Measurements from ENCODE around the gene DPH1.

DPH1 gene

DNA sequence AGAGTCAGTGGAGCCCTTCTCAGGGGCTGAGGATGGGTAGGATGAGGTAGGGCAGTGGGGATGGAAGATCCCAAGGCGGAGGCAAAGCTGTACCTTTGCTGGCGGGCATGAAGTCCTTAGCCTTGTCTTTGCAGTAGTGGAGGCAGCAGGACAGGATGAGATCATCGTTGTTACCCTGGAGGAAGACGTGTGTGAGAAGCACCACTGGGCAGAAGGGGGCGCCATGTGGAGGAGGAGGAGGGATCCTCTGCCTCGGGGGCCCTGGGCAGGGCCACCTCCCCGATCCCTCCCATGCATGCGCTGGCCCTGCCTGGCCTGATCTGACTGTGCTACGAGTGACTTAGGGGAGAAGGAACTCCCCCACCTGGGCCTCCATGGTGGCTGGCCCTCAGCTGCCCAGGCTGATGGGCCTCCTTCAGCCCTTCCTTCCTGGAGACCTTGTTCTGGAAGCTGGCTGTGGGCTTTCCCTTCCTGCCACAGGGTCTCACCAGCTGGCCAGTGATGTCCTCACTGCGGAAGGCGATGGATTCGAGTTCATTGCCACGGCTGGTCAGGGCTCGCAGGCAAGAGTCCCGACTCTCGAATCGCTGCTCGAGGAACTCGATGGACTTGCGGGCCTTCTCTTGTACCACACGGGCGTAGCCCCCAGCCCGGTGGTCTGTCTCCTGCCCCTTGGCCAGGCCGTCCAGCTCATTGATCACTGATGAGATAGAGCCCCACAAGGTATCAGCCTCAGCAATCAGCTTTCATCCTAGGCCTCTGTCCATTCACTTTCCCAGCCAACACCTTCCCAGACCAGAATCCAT lies 35.2 kb downstream of the DPH1 start:
- no peak for DNase-seq (ENCODE audit: low spot score in 2 of 2)
- Mint-ChIP-seq H3K9me3 (no peaks in the 10 kb centered on the region), H3K36me3 (ENCODE audit: insufficient read depth) (peaks cover 14% of the 10 kb centered on the region), H3K4me3 (no peak overlapping the region), H3K27ac (ENCODE audit: low read depth) (peak overlapping the region; percentile 19), H3K27me3 (no peaks in the 10 kb centered on the region), H3K4me1 (peaks cover 50% of the 10 kb centered on the region)
- no peak for ATAC-seq (replicated peaks; ENCODE audit: extremely low read depth, poor library complexity, severe bottlenecking)

DNA sequence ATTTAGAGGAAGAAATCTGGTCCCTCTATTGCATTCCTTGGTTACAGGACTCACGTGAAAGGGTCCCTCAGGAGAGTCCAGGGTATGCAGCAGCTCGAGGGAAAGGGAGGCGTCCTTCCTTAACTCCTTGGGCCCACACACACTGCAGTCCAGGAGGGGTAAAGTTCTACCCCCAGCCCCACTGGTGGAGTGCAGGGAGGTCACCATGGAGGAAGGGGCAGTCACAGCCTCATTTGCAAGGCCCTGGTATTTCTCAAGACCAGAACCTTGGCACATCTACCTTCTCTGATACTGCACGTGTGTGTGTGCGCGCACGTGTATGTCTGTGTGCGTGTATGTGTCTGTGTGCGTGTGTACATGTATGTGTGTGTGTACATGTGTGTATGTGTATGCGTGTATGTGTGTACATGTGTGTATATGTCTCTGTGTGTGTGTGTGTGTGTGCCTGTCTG lies 36.0 kb downstream of the DPH1 start:
- ATAC-seq (replicated peaks; ENCODE audit: extremely low read depth, poor library complexity, severe bottlenecking) (no peak), DNase-seq (ENCODE audit: low spot score in 2 of 2) (no peak)
- Mint-ChIP-seq H3K27ac (ENCODE audit: low read depth) (no peak overlapping the region), H3K9me3 (no peaks in the 10 kb centered on the region), H3K27me3 (no peaks in the 10 kb centered on the region), H3K4me1 (peaks cover 51% of the 10 kb centered on the region), H3K36me3 (ENCODE audit: insufficient read depth) (peaks cover 14% of the 10 kb centered on the region), H3K4me3 (no peak overlapping the region)

DNA sequence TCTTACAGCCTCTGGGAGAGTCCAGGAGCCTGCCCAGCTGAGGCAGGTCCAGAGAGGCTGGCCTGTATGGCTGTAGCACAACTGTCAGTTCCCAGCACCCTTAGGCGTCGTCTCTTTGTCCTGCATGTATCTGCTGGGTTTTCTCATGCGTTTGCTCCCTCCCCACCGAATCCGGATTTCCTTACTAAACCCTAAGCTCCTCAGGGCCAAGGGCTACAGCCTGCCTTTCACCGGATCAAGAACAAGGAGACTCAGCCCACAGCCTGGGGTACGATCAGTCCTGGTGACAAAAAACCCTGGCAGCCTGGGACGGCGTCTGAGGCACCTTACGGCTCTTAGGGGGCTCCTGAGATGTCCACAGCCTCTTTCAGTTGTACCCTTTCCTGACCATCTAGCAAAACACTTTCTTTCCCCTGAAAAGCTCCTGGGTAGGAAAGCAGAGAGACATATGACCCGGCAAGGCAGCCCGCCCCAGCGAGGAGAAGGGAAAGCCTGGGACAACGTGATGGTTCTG lies 37.2 kb downstream of the DPH1 start:
- Mint-ChIP-seq H3K36me3 (ENCODE audit: insufficient read depth) (peaks cover 15% of the 10 kb centered on the region), H3K9me3 (no peaks in the 10 kb centered on the region), H3K4me1 (peaks cover 56% of the 10 kb centered on the region), H3K27ac (ENCODE audit: low read depth) (no peak overlapping the region), H3K27me3 (no peaks in the 10 kb centered on the region), H3K4me3 (no peak overlapping the region)
- ATAC-seq (replicated peaks; ENCODE audit: extremely low read depth, poor library complexity, severe bottlenecking) (no peak), DNase-seq (ENCODE audit: low spot score in 2 of 2) (no peak)

DNA sequence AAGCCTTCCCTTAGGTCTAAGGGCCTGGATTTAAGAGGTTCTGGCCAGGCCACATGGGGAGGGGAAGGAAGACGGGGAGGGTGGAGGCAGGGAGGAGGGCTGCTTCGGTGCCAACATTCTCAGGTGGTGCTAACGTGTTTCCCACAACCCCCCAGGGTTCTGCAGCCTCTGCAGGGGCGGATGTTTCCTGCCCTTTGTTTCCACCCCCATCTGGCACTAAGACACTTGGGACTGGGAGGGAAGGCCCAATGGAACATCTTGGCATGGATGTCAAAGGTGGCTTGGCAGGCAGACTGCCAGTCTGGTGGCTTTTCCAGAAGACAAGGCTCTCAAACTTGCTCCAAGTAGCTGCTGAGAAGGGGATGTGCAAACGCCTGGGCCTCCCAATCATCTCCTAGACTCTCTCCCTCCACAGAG lies 37.7 kb downstream of the DPH1 start:
- no peak for ATAC-seq (replicated peaks; ENCODE audit: extremely low read depth, poor library complexity, severe bottlenecking)
- DNase-seq (ENCODE audit: low spot score in 2 of 2), result no peak
- H3K27ac Mint-ChIP-seq (ENCODE audit: low read depth), result no peak overlapping the region
- peaks cover 15% of the 10 kb centered on the region for H3K36me3 Mint-ChIP-seq (ENCODE audit: insufficient read depth)
- H3K9me3 Mint-ChIP-seq, result no peaks in the 10 kb centered on the region
- no peak overlapping the region for H3K4me3 Mint-ChIP-seq
- H3K4me1 Mint-ChIP-seq, result peaks cover 56% of the 10 kb centered on the region
- H3K27me3 Mint-ChIP-seq, result no peaks in the 10 kb centered on the region

DNA sequence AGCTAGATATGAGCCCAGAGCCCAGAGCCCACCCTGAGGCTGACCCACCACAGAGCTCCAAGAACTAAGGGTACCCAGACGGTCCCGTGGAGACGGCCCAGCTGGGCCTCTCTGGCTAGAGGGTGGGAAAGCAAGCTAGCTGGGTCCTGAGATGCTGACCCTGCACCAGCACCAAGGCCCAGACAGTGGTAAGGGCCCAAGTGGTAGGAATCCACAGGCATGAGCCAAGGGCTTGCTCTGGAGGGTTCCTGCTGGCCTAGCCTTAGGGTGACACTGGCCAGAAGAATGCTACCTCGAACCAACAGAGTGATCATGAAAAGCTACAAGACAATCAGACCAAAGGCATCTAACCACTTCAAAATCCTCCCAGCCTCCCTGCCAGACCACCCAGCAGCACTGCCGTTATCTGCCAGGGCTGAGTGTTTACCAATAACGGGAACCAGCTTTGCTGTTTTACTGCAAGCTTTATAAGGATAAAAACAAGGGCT lies 38.1 kb downstream of the DPH1 start:
- H3K27me3 Mint-ChIP-seq, result no peaks in the 10 kb centered on the region
- no peak overlapping the region for H3K4me3 Mint-ChIP-seq
- peaks cover 12% of the 10 kb centered on the region for H3K36me3 Mint-ChIP-seq (ENCODE audit: insufficient read depth)
- no peak overlapping the region for H3K27ac Mint-ChIP-seq (ENCODE audit: low read depth)
- peaks cover 56% of the 10 kb centered on the region for H3K4me1 Mint-ChIP-seq
- ATAC-seq (replicated peaks; ENCODE audit: extremely low read depth, poor library complexity, severe bottlenecking) (no peak), DNase-seq (ENCODE audit: low spot score in 2 of 2) (no peak)
- no peaks in the 10 kb centered on the region for H3K9me3 Mint-ChIP-seq

DNA sequence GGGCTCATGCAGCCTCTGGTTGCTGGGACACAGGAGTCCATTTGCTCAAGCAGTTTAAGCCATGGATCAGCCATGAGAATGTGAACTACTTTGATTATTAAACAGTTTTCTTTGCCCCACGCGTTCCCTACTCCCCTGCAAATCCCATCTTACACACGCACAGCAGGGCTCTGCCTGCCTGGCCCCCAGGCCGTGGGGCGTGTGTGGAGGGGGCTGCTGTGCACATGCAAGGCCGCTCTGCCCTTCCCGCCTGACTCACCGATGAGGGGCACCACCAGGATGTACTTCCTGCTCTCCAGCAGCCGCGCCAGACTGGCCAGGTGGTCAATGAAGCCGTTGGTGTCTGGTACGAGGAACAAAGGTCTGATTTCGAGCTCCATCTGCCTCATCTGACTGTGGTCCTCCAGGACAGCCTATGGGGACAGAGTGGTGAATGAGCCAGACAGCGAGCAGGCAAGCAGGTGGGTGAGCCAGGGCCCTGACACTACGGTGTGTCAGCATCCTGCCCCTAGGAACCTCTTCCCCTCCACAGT lies 38.6 kb downstream of the DPH1 start:
- Mint-ChIP-seq H3K36me3 (ENCODE audit: insufficient read depth) (peaks cover 12% of the 10 kb centered on the region), H3K9me3 (no peaks in the 10 kb centered on the region), H3K27ac (ENCODE audit: low read depth) (peak overlapping the region; percentile 92), H3K4me3 (peak overlapping the region; percentile 58), H3K4me1 (peaks cover 56% of the 10 kb centered on the region), H3K27me3 (no peaks in the 10 kb centered on the region)
- DNase-seq (ENCODE audit: low spot score in 2 of 2) (no peak), ATAC-seq (replicated peaks; ENCODE audit: extremely low read depth, poor library complexity, severe bottlenecking) (no peak)

DNA sequence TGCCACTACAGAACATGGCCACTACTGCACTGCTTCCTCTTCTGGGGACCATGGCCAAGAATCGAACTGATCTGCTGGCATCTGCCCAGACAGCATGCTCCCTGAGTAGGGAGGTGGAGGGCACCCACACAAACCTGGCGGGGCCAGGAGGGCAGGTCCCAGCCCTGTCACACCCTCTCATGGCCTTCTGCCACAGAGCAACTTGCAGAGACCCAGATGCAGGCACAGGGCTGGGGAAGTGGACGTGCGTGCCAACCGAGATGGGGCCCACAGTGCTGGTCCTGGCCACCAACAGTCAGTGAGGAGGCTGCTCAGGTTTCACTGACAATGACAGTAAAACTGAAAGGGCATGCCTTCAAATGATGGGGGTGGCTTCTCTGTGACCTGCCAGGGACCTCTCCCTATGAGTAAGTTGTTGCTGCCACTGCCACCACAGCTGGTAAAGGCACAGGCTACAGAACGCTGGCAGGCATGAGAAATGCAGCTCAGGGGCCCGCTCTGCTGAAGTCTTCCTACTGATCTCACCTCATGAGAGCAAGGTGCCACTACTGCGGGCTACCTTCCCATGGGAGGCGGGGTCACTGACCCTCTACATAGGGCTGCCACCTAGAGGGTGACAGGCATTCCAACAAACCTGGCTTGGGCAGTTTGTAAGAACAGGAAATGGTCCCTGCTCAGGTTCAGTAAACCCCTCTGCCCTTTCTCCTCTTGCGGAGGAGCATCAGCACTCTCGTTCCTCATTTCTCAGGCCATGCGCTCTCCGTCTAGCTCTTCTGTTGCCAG lies 40.5 kb downstream of the DPH1 start:
- H3K4me3 Mint-ChIP-seq, result peak overlapping the region; percentile 58
- peak; percentile 89 for ATAC-seq (replicated peaks; ENCODE audit: extremely low read depth, poor library complexity, severe bottlenecking)
- peaks cover 48% of the 10 kb centered on the region for H3K4me1 Mint-ChIP-seq
- H3K9me3 Mint-ChIP-seq, result no peaks in the 10 kb centered on the region
- peaks cover 12% of the 10 kb centered on the region for H3K36me3 Mint-ChIP-seq (ENCODE audit: insufficient read depth)
- H3K27ac Mint-ChIP-seq (ENCODE audit: low read depth), result peak overlapping the region; percentile 92
- peak in 1 of 2 donors; percentile 56 for DNase-seq (ENCODE audit: low spot score in 2 of 2)
- no peaks in the 10 kb centered on the region for H3K27me3 Mint-ChIP-seq

DNA sequence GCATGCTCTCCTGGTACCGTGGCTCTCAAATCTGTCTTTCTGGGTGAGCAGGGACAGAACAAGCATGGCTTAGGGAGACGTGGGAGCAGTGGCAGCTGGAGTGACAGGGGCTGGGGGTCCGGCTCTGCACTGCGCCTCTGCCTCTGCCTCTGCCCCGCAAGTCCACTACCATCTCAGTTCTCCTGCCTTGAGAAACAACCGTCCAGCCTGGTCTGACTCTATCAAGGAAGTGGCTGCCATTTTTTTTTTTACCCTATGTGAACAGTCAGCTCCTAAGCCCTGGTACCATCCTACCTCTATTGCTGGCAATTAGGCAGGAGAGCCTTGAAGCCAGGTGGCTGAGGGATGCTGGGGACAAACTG lies 41.1 kb downstream of the DPH1 start:
- DNase-seq (ENCODE audit: low spot score in 2 of 2), result no peak
- Mint-ChIP-seq H3K4me1 (peaks cover 48% of the 10 kb centered on the region), H3K27ac (ENCODE audit: low read depth) (peak overlapping the region; percentile 92), H3K27me3 (no peaks in the 10 kb centered on the region), H3K4me3 (no peak overlapping the region), H3K9me3 (no peaks in the 10 kb centered on the region), H3K36me3 (ENCODE audit: insufficient read depth) (peaks cover 12% of the 10 kb centered on the region)
- ATAC-seq (replicated peaks; ENCODE audit: extremely low read depth, poor library complexity, severe bottlenecking), result no peak

DNA sequence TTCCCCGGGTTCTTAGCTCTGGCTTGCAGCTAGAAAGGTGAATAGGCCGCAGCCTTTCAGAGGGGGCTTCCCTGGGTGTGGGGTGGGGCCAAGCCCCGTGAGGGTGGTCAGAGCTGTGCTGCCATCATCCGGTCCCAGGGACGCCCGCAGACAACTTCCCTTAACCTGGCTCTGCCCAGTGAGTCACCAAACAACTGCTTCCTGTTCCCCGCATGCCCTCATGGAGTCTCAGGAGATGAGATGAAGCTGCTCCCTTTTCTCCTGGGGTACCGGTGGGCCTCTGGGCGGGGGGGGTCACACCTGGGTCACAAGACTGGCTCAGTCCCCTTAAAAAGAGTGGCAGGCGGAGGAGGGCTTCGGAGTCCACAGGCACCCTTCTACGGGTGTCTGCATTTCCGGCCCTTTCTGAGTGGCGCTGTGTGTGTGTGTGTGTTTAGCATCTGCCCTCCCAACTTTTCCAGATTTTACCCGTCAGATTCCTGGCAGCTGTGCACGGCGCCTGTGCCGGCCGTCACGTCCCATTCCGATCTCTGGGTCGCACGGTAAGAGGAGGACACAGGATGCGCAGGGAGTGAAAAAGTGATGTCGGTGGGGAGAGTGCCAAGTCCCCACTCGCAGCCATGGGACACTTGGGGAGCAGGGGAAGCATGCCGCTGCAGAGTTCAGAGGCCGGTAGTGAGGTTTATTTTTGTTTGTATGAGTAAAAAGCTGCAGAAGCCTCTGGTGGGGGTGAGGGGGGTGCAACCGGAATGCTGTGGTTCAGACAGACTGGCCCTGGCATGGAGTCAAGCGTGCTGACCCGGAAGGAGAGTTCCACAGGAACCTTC lies 41.7 kb downstream of the DPH1 start:
- ATAC-seq (replicated peaks; ENCODE audit: extremely low read depth, poor library complexity, severe bottlenecking), result no peak
- Mint-ChIP-seq H3K27me3 (no peaks in the 10 kb centered on the region), H3K9me3 (no peaks in the 10 kb centered on the region), H3K4me3 (no peak overlapping the region), H3K27ac (ENCODE audit: low read depth) (peak overlapping the region; percentile 92), H3K4me1 (peaks cover 48% of the 10 kb centered on the region), H3K36me3 (ENCODE audit: insufficient read depth) (peaks cover 12% of the 10 kb centered on the region)
- no peak for DNase-seq (ENCODE audit: low spot score in 2 of 2)

DNA sequence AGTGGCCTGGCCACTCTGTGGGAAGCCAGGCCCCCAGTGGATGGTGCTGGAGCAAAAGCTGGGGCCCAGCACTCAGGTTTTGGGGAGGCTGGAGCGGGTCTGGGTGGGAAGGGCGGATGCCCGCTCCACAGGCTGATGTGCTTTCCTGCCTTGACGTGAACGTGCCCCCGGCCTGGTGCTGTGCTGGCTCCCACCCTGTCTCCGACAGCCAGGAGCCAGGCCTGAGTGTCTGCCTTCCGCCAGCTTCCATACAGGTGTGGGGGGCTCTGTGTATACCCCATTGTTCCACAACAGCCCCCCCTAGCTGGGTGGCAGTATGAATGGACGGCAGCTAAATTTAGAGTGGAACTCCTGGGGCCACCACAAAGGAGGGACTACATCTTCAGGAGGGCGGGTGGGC lies 45.0 kb downstream of the DPH1 start:
- Mint-ChIP-seq H3K4me1 (peaks cover 20% of the 10 kb centered on the region), H3K9me3 (no peaks in the 10 kb centered on the region), H3K27ac (ENCODE audit: low read depth) (no peak overlapping the region), H3K27me3 (no peaks in the 10 kb centered on the region), H3K36me3 (ENCODE audit: insufficient read depth) (peaks cover 29% of the 10 kb centered on the region), H3K4me3 (no peak overlapping the region)
- ATAC-seq (replicated peaks; ENCODE audit: extremely low read depth, poor library complexity, severe bottlenecking) (no peak), DNase-seq (ENCODE audit: low spot score in 2 of 2) (no peak)

DNA sequence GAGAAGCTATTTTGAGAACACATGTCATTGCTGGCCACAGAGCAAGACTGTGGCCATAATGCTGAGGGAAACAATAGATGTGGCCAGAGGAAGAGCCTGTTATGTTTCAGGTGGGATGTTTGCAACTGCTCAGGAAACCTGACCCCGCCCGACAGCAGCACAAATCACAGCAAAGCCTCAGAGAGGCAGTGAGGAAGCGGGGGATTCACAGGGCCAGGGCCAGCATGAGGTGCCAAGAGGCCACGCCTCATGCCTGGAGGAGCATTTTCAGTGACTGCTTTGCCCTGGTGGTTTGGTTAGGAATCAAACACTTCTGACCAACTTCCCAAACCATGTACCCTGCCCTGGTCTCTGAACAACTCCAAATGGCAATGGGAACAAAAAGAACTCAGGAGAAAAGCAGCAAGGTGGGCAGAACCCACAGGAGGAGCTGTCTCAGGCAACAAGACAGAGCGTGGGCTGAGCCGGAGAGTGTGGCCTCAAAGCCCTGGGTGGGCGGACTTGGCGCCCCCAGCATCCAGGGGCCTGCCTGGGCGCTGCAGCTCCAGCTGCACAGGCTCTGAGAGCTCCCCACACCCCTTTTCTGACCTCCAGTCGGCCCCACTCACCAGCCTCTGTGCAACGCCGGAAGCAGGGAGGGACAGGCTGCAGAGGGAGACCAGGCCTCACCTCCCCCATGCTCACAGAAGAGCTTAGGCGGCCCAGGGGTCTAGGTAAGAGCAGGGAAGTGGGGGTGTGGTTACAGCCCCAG lies 45.6 kb downstream of the DPH1 start:
- Mint-ChIP-seq H3K4me1 (peaks cover 14% of the 10 kb centered on the region), H3K27ac (ENCODE audit: low read depth) (no peak overlapping the region), H3K4me3 (no peak overlapping the region), H3K9me3 (no peaks in the 10 kb centered on the region), H3K27me3 (no peaks in the 10 kb centered on the region), H3K36me3 (ENCODE audit: insufficient read depth) (peaks cover 30% of the 10 kb centered on the region)
- ATAC-seq (replicated peaks; ENCODE audit: extremely low read depth, poor library complexity, severe bottlenecking), result no peak
- no peak for DNase-seq (ENCODE audit: low spot score in 2 of 2)
